ENCODE results near the gene RAD51B.

RAD51B gene

DNA sequence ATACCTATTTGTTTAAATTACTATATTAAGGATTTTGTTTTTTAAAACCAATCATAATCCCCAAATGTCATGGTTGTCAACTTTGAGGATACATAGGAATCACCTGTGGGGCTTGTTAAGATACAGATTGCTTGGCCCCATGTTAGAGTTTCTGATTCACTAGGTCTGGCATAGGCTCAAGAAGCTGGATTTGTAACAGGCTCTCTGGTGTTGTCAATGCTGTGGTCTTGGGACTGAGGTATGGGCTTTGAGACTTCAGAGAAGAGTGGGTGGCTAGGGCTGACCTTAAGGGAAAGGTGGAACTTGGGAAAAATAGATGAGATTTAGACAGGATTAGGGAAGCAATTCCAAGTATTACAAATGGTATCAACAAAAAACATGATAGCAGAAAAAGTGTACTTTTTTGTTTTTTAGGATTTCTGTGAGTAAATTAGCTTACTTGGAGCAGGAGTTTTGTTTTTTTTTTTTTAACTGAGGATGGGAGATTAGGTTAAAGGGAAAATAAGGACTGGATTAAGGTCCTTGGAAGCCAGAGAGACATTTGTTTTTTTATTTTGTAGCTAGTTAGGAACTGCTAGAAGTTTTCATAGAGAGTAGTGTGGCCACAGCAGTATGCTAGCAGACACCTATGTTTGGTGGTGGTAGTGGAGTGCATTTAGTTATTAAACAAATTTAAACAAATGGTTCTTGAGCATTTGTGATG lies 88.6 kb downstream of the RAD51B start:
- no peak for DNase-seq

DNA sequence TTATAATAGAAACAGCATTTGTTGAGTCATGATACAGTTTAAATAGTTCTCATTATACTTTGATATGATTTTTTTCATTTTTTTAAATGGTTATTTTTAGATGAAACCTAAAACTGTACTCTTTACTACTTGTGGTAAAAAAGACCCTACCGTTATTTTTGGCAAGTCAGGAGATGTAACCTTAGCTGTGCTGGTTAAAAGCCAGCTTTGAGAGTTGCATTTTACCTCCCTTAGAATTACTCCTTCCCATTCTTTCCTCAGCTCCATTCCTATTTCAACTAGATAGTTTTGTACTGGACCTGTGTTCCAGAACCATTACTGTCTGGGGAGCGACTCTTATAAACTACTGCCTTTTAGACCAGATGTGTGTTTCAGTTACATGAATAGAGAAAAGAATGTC lies 92.0 kb downstream of the RAD51B start:
- DNase-seq: no peak

DNA sequence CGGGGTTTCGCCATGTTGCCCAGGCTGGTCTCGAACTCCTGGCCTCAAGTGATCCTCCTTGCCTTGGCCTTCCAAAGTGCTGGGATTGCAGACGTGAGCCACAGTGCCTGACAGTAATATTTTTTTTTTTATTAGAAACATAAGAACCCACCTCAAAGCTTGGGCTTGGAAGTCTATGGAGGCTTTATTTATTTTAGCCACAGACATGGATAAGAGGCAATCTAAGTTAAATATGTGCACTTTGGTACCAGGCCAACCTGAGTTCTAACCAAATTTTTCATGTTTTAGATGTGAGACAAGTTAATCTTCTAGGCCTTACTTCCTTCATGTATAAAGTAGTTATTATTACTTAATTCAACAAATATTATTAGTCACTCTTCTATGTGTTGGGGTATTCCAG lies 96.9 kb downstream of the RAD51B start:
- no peak for DNase-seq

DNA sequence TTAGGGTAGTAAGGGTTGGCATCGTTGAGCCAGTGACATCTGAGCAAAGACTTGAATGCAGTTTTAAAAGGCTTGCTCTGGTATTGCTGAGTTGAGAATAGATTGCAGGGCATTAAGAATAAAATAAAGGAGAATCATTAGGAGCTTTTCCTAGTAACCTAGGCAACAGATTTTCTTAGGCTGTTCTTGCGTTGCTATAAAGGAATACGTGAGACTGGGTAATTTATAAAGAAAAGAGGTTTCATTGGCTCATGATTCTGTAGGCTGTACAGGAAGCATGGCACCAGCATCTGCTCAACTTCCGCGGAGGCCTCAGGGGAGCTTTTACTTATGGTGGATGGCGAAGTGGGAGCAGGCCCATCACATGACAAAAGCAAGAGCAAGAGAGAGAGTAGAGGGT lies 97.4 kb downstream of the RAD51B start:
- DNase-seq: no peak

DNA sequence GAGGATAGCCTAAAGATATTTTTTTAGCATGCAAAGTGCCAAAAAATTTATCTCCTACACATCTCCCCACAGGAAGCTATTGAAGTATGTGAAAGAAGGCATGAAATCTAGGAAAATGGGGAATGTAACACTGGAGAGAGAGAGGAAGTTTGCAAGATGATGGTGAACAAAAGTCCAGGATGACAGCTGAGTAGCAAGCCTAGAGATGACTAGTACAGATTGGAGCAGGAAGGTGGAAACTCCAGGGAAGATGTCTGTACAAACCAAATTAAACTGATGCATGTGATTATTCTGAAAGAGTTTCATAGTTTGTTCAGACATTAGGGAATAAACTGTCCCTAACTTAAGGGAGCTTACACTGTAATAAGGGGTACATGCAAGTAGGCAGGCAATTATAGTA lies 99.3 kb downstream of the RAD51B start:
- no peak for DNase-seq

DNA sequence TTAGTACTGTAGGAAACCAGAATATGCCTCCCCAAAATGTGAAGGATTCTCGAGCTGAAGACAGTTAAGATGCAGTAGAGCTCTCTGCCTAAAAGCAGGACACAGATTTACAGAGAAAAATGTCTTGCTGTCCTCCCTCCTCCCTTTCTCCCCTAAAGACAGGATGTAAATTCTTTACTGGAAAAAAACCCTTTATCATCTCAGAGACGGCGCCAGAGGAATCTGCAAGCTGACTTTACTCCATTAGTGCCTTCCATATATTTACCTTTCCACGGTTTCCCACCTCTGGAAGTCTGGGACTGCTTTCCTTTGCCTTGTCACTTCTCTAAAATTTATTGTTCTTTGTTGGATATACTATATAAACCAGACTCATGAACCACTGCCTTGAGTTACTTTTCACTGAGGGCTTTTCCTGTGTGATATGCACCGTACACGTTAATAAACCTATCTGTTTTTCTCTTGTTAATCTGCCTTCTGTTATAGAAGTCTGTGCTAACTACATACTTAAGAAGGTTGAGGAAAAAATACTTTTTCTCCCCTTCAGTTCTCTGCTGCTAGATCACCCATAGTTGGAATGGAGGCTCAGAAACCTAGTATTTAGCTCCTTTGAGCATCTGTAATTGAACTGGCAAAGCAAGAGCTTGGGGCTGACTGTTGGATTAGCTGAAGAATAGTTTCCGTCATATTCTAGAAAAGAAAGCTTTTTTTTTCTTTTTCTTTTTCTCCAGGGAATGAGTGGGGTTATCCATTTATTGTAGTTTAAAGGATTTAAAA lies 99.9 kb downstream of the RAD51B start:
- DNase-seq: no peak

DNA sequence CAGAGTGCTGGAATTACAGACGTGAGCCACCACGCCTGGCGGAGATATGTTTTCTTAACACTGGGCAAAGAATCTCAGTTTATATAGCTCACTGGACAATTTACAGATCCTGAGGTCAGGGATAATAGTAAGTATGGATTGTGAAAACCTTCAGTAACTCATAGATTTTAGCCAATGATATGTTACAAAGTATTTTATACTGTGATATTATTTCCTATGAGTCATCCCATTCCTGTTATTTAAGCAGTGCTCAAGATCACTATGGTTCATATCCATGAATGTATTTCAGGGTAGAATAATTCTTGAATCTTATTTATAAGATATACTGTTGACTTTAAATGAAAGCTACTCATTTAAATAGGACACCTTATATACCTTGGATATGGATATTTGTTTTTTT lies 107.2 kb downstream of the RAD51B start:
- DNase-seq: no peak

DNA sequence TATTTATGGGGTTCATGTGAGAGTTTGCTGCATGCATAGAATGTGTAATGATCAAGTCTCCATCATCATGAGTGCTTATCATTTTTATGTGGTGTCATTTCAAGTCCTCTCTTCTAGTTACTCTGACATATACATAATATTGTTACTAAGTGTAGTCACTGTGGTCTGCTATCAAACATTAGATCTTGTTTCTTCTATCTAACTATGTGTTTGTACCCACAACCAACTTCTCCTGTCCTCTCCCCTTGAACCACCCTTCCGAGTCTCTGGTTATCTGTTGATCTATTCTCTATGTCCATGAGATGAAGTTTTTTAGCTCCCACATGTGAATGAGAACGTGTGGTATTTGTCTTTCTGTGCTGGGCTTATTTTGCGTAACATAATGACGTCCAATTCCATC lies 107.7 kb downstream of the RAD51B start:
- no peak for DNase-seq

DNA sequence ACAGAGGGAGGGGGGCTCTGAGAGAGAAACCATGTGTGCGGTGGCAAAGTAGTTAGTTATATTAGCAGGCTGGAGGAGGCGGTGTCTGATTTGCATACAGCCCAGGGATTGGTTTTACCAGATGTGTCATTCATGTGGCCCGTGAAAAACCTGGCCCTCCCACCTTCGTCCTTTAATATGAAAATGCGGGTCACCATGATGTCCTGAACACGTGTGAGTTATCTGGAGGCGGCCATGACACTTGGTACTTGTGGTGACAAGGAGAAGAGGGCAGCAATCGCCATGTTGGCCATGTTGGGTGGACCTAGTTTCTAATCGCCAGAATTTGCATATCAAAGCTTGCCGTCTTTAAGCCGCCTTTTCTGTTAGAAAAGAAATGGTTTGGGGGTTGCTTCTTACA lies 108.8 kb downstream of the RAD51B start:
- no peak for DNase-seq

DNA sequence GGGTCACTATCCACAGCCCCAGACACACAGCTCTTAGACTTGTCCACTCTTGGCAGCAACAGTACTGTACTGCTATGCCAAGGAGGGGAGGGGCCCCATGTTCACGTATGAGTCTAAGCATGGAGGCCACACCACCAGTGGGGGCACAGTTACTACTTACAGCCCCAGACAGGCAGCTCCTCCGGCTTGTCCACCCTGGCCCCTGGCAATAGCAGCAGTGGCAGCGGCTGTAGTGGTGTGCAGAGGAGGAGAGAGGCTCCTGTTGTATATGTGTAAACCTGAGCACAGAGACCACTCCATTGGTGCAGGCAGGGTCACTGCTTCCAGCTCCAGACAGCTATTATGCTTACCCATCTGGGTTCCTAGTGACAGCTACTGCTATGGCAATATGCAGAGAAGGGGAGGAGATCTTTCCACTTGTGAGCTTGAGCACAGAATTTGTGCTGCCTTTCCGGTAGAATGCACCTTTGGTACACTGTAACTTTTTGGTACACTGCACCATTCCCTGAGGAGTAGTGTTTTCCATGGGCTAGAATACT lies 113.2 kb downstream of the RAD51B start:
- DNase-seq: no peak

DNA sequence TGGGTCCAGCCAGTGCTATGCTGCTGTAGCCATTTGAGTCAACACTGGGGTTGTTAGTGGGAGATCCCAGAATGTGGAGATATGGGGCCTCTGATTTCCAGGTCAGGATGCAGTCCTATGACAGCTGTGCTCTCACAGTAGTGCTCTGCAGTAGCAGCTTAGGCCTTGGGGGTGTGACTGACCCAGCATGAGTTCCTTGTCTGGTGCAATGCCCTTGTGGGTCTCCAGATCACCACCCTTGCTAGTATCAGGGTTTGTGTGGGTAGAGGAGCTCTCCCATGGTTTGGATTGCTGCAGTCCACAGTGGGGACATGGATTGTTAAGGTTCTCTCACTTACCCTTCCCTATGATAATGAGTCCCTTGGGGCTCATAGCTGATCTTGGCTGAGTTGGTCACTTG lies 113.7 kb downstream of the RAD51B start:
- DNase-seq: no peak

DNA sequence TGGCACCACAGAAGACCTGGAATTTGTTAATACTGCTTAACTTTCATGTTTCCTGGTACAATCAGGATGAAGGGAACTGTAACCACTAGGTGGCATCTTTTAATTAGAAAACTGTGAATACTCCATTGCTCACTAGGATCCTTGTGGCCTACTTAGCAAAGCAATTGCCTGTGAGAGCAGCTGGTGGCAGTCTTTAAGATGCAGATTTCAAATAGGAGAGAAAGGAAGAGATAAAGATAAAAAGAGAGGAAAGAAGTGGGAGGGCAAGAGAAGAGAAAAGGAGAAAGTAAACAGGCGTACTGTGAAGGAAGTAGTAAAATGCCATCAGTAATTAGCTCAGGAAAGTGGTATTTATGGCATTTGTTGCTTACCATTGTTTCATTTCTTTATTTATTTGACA lies 114.5 kb downstream of the RAD51B start:
- peak; percentile 44 for DNase-seq

DNA sequence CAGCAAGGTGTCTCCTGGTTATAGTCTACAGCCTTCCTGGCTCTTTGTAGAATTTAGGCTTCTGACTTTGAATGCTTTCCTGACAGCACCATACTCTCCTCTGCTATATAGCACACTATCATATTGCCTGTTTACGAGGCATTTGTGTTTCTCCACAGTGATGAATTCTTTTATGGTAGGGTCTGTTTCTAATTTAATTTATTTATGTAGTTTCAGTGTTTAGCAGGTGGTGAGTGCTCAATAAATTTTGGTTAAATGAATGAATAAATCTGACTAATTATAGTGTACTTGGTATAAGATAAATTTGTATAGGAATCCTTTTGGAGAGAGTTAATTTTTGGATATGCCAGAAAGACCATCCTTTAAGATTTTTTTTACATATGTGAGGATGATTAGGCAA lies 115.3 kb downstream of the RAD51B start:
- DNase-seq: no peak

DNA sequence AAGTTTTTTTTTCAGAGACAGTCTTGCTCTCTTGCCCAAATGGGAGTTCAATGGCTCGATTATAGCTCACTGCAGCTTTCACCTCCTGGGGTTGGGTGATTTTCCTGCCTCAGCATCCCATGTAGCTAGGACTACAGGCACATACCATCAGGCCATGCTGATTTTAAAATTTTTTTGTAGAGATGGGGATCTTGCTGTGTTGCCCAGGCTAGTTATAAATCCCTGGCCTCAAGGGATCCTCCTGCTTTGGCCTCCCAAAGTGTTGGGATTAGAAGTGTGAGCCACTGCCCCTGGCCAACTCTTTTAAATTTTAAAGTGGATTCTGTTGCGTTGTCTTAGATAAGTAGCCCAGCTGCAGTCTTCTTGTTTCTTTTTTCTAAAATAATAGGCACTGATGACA lies 115.8 kb downstream of the RAD51B start:
- DNase-seq: no peak

DNA sequence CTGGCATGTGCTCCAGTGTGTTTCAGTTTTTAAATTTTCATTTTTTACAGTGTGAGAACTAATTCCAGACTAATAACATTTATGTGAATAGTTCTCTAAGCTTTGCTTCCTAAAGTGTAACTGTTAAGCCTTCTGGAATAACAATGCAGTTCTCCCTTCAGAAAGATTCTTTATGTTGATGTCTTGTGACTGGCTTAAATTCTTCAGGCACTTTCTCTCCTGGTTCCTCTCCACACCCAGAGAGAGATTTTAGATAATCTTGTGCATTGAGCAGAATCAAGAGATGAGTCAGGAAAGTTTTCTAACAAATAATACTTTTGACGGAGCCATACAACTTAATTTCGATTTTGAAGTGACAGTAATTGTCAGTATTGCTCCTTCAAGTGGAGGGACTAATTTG lies 118.5 kb downstream of the RAD51B start:
- no peak for DNase-seq

DNA sequence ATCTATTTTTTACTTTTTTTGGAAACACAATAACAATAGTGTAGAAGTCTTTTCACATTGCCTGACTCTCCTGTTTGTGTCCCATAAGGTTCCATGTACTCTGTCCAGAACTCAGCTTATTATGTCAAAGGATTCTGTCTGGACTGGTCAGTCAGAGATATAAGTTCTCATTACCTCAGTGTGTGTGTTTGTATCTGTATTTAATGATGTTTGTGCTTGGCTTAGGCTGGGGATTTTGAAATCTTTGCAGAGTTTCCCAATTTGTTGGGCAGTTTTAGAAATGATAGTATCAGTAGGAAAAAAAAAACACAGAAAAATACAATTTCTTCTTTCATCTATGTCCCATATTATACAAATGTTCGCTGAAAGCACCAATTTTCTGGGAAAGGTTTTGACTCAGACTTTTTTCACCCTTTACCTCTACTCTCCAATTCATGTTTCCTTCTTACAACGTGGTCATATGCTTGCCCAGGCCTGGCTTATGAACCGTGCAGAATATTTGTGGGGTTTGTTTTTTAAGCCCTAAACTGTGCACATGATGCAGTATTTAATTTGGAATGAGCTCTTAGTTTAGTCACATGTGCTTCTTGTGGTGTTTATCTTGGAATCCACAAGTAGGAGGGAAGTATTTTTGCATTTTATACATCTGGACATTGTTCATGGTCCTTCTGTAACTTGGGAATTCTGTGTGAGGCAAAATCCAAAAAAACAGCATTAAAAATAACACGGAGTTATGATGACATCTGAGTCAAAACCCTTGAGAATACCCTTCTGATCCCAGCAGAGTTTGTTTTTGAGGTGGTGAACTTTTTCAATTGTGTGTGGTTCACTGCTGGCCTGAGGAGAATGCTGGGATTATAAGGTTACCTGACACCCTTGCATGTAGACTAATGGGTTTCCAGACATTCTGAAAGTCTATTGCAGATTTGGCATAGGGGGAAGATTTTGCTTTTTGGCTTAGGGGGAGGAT lies 121.2 kb downstream of the RAD51B start:
- no peak for DNase-seq

DNA sequence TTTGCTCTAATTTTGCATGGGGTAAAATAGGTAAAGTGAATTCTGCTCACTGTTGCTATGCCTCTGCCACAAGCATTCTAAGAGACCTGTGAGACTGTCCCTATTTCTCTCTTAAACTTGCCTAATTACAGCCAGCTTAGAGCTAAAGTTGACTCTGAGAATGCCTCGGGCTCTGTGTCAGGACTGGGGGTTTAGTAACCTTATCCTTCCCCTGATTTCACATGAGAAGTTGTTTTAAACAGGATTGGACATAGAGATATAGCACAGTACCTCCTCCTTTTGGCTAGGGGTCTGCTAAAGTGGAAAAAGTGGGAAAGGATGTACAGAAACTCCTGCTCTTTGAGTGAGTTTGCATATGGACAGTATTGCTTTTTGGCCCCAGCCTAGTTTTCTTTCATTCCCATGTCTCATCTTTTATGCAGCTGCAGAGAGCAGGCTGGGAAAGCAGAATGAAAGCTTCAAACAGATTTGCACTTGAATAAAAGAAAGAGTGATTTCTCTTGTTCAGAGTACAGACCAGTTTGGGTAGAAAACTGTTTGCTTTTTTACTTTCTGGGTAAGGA lies 122.0 kb downstream of the RAD51B start:
- no peak for DNase-seq

DNA sequence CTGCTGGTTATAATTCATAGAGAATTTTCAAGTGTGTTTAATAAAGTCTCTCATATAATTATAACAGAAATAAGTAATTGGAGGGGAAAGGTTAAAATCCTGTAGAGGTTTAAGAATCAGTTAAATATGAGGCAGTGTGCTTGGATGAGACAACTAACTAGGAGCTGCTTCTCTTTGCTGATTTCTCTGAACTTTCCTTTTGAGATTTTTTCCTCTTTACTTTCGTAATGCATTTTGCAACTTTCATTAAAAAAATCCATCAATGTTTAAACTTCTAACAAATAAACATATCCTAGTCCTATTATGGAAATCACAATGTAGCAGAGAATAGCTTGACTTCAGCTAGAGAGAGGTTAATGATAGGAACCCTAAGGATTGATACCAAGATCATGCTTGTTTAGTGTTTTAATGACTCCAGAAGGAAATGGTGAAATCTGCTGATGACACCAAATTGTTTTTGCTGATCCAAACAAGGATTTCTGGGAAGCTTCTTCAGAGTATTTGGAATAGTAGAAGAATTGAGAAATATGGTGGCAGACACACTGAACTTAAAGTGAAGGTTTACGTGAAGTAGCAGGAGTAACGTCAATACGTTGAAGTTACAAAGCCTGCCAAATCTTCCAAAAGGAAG lies 122.6 kb downstream of the RAD51B start:
- DNase-seq: no peak

DNA sequence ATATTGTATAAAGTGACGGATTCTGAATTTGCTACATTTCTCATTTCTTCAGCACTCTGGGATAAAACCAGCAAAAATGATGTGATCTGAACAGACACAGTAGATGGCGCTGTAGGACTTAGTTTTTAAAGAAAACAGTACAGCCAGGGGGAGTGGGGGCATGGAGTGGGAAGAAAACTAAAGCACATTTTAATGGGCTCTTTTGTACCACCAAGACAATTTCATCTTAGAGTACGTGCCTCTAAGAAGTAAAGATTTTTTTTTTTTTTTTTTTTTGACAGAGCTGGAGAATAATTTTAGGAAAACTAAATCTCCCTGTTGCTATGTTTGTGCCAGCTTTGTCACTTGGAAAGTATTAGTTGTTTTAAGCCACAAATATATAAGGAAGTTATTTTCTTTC lies 124.4 kb downstream of the RAD51B start:
- peak; percentile 58 for DNase-seq

DNA sequence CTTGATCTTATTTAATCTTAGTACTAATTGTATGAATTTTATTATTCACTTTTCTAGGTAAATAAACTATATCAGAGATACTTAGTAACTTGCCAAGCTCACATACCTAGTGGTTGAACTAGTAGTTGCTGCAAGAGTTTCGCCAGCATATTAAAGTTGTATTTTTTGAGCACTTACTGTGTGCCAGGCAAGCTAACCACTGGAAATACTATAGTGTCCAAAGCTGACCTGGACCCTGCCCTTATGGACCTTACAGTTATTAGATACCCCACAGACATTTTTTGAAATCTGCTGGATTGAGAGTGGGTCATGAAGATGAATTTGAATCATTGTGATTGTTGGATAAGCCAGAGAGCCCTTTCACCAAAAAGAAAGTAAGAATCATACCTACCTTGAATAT lies 125.0 kb downstream of the RAD51B start:
- DNase-seq: no peak

DNA sequence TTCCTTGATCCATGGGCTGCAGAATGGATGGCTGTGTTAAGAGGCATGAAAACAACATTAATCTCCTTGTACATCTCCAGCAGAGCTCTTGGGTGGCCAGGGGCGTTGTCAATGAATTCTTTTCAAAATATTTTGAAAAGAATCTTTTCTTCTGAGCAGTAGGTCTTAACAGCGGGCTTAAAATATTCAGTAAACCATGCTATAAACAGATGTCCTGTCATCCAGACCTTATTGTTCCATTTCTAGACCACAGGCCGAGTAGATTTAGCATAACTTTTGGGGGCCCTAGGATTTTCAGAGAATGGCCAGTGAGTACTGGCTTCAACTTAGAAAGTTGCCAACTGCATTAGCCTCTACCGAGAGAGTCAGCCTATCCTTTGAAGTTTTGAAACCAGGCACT lies 130.2 kb downstream of the RAD51B start:
- DNase-seq: no peak

DNA sequence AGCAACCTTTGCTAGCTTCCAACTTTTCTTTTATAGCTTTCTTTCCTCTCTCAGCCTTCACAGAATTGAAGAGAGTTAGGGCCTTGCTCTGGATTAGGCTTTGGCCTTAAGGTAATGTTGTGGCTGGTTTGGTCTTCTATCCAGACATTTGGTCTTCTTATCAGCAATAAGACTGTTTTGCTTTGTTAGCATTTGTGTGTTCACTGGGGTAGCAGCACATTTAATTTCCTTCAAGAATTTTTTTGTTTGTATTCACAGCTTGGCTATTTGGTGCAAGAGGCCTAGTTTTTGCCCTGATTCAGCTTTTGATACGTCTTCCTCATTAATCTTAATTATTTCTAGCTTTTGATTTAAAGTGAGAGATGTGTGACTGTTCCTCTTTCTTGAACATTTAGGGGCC lies 130.8 kb downstream of the RAD51B start:
- DNase-seq: no peak
